ENCODE results near the gene EXOC8.

Gene EXOC8

GRCh38 chr1:231337472-231338269, at the start of gene EXOC8:
Gene EXOC8, minus strand, starts transcription at chr1:231337852. Its CDS starts 107 bp downstream, at chr1:231337745.
- peak; percentile 91 for FAIRE-seq

GRCh38 chr1:231386466-231386865, 48.8 kb upstream of the EXOC8 start:
- FAIRE-seq, result no peak

GRCh38 chr1:231385416-231385748, 47.7 kb upstream of the EXOC8 start:
- no peak for FAIRE-seq

GRCh38 chr1:231384696-231385415, 47.2 kb upstream of the EXOC8 start:
- FAIRE-seq, result no peak

GRCh38 chr1:231383159-231383860, 45.7 kb upstream of the EXOC8 start:
- no peak for FAIRE-seq

GRCh38 chr1:231382426-231382825, 44.8 kb upstream of the EXOC8 start:
- no peak for FAIRE-seq

GRCh38 chr1:231381729-231382128, 44.1 kb upstream of the EXOC8 start:
- FAIRE-seq, result no peak

GRCh38 chr1:231376875-231377549, 39.4 kb upstream of the EXOC8 start:
- FAIRE-seq, result no peak

- no peak for FAIRE-seq
These were observed 38.4 kb upstream of the EXOC8 start for GRCh38 chr1:231376101-231376500.

GRCh38 chr1:231374394-231374793, 36.7 kb upstream of the EXOC8 start:
- FAIRE-seq, result no peak

- no peak for FAIRE-seq
These were observed 34.8 kb upstream of the EXOC8 start for GRCh38 chr1:231372501-231372900.

- no peak for FAIRE-seq
These were observed 31.6 kb upstream of the EXOC8 start for GRCh38 chr1:231369282-231369681.

- FAIRE-seq, result no peak
These were observed 26.5 kb upstream of the EXOC8 start for GRCh38 chr1:231364192-231364591.

GRCh38 chr1:231363624-231364023, 26.0 kb upstream of the EXOC8 start:
- no peak for FAIRE-seq

- no peak for FAIRE-seq
These were observed 24.7 kb upstream of the EXOC8 start for GRCh38 chr1:231362325-231362724.

GRCh38 chr1:231359113-231359512, 21.5 kb upstream of the EXOC8 start:
- FAIRE-seq, result no peak

- peak; percentile 98 for FAIRE-seq
These were observed 20.2 kb upstream of the EXOC8 start for GRCh38 chr1:231357831-231358354.

- FAIRE-seq, result no peak
These were observed 19.6 kb upstream of the EXOC8 start for GRCh38 chr1:231357187-231357772.

- no peak for FAIRE-seq
These were observed 17.5 kb upstream of the EXOC8 start for GRCh38 chr1:231355171-231355570.

GRCh38 chr1:231354330-231355020, 16.8 kb upstream of the EXOC8 start:
- FAIRE-seq, result peak; percentile 56

- FAIRE-seq, result no peak
These were observed 15.4 kb upstream of the EXOC8 start for GRCh38 chr1:231353086-231353485.

- FAIRE-seq, result no peak
These were observed 14.2 kb upstream of the EXOC8 start for GRCh38 chr1:231351816-231352215.

Measured in G401.6 (cell line).